Osteoblast (primary cell): ENCODE results near the gene MEGF8. TPM values are rescaled to one million over a fixed set of nuclear protein-coding genes. Genes with fewer than 3 reads are reported as not detected.

Source experiments
- DNase-seq: peaks from one replicate; pipeline ENCODE4 v3.0.0; 2011; ENCODE audit warnings: low spot score, mixed read lengths; ENCODE audit not compliant: insufficient read length; ENCODE audit errors: missing footprints
- H2AFZ ChIP-seq: 2 replicates; pipeline ENCODE4 v1.6.0; 2011; ENCODE audit warnings: mild to moderate bottlenecking, low read length
- H3K27ac ChIP-seq: 2 replicates; pipeline ENCODE4 v1.5.1; 2011; ENCODE audit warnings: mild to moderate bottlenecking, low read depth, low read length, moderate library complexity
- H3K27me3 ChIP-seq: 2 replicates; pipeline ENCODE4 v1.6.0; 2012; ENCODE audit warnings: mild to moderate bottlenecking, control low read depth, inconsistent platforms, low read length, moderate library complexity; ENCODE audit not compliant: insufficient read depth
- H3K36me3 ChIP-seq: 2 replicates; pipeline ENCODE4 v1.5.1; 2011; ENCODE audit warnings: mild to moderate bottlenecking, low read length, control low read depth, moderate library complexity; ENCODE audit not compliant: insufficient read depth
- H3K4me1 ChIP-seq: 2 replicates; pipeline ENCODE4 v1.5.1; 2011; ENCODE audit warnings: mild to moderate bottlenecking, low read length, control low read depth, moderate library complexity; ENCODE audit not compliant: insufficient read depth
- H3K4me2 ChIP-seq: 2 replicates; pipeline ENCODE4 v1.6.0; 2011; ENCODE audit warnings: mild to moderate bottlenecking, low read length; ENCODE audit not compliant: insufficient read depth
- H3K4me3 ChIP-seq: fragments of 200-600 bp; sonication (generic); 3 replicates; pipeline ENCODE4 v1.5.1; 2012; ENCODE audit warnings: mild to moderate bottlenecking, low read length, inconsistent platforms; ENCODE audit not compliant: insufficient read depth
- H3K79me2 ChIP-seq: 2 replicates; pipeline ENCODE4 v1.6.0; 2012; ENCODE audit warnings: mild to moderate bottlenecking, low read length, control low read depth, inconsistent platforms; ENCODE audit not compliant: insufficient read depth
- H3K9me3 ChIP-seq: 2 replicates; pipeline ENCODE4 v1.5.1; 2011; ENCODE audit warnings: low read depth, low read length, control low read depth
- H4K20me1 ChIP-seq: 2 replicates; pipeline ENCODE4 v1.6.0; 2012; ENCODE audit warnings: mild to moderate bottlenecking, low read length, control low read depth; ENCODE audit not compliant: insufficient read depth
- total RNA-seq: library from RNA; depleted of rRNA; stranded (reverse); fragments of >200 nt; gene quantifications from 2 replicates; pipeline ENCODE4 v1.2.3, GENCODE V29; 2012
- TF ChIP-seq, protein P1 (sequence below): IDR thresholded peaks from 2 replicates; pipeline ENCODE4 v1.5.1; 2011; ENCODE audit warnings: mild to moderate bottlenecking, low read depth, low read length, moderate library complexity; ENCODE audit errors: extremely low read depth

Gene MEGF8
- total RNA-seq, 1 donor = 30.0 TPM

DNA sequence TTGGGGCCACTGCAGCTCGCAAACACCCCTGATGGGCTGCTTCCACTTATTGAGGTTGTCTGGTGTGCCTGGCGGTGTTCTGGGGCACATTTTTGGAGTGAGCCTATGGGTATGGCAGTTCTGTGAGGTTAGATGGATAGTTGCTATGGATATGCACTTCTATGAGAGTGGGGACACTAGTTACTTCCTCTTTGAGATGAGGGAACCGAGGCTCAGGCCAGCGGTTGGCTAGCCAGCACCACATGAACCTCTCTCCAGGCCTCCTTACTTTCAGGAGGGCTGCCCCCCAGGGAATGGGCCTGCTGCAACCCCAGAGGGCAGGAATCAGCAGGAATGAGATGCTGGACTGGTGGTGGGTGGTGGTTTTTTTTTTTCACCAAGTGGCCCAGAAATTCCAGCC is 37.0 kb upstream of the MEGF8 start:
- Histone ChIP-seq H3K36me3 (peaks cover 59% of the 10 kb centered on the region), H3K27ac (no peak overlapping the region), H3K79me2 (peaks cover 32% of the 10 kb centered on the region), H3K27me3 (no peaks in the 10 kb centered on the region), H2AFZ (no peak overlapping the region), H4K20me1 (peaks cover 56% of the 10 kb centered on the region), H3K4me3 (no peak overlapping the region), H3K9me3 (no peaks in the 10 kb centered on the region), H3K4me2 (no peak overlapping the region), H3K4me1 (peaks cover 18% of the 10 kb centered on the region)
- TF ChIP-seq, protein P1, sequence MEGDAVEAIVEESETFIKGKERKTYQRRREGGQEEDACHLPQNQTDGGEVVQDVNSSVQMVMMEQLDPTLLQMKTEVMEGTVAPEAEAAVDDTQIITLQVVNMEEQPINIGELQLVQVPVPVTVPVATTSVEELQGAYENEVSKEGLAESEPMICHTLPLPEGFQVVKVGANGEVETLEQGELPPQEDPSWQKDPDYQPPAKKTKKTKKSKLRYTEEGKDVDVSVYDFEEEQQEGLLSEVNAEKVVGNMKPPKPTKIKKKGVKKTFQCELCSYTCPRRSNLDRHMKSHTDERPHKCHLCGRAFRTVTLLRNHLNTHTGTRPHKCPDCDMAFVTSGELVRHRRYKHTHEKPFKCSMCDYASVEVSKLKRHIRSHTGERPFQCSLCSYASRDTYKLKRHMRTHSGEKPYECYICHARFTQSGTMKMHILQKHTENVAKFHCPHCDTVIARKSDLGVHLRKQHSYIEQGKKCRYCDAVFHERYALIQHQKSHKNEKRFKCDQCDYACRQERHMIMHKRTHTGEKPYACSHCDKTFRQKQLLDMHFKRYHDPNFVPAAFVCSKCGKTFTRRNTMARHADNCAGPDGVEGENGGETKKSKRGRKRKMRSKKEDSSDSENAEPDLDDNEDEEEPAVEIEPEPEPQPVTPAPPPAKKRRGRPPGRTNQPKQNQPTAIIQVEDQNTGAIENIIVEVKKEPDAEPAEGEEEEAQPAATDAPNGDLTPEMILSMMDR = no peak
- DNase-seq = no peak

DNA sequence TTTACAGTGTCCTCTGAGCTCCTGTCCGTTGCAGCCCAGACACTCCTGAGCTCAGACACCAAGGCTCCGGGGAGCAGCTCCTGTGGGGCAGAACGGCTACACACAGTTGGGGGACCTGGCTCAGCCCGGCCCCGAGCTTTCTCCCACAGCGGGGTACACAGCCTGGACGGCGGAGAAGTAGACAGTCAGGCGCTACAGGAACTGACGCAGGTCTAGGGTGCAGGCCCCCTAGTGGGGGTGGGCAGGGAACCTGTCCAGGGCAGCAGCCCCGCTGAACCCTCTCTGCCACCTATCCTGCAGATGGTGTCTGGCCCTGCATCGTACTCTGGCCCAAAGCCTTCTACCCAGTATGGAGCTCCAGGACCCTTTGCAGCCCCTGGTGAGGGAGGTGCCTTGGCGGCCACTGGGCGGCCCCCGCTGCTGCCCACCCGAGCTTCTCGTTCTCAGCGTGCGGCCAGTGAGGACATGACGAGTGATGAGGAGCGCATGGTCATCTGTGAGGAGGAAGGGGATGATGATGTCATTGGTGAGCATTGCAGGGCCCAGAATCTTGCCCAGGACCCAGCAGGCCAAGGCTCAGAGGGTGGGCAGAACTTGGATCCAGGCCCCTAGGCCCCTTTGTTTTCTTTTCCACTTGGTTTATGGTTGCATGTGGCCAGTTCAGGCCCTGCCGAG is 36.4 kb upstream of the MEGF8 start:
- peaks cover 54% of the 10 kb centered on the region for H4K20me1 ChIP-seq
- H3K4me1 ChIP-seq = peaks cover 16% of the 10 kb centered on the region
- H3K27ac ChIP-seq = no peak overlapping the region
- H3K79me2 ChIP-seq = peaks cover 31% of the 10 kb centered on the region
- H3K36me3 ChIP-seq = peaks cover 65% of the 10 kb centered on the region
- H2AFZ ChIP-seq = no peak overlapping the region
- TF ChIP-seq, protein P1 = no peak
- no peaks in the 10 kb centered on the region for H3K9me3 ChIP-seq
- no peak for DNase-seq
- no peak overlapping the region for H3K4me2 ChIP-seq
- H3K27me3 ChIP-seq = no peaks in the 10 kb centered on the region
- H3K4me3 ChIP-seq = no peak overlapping the region

DNA sequence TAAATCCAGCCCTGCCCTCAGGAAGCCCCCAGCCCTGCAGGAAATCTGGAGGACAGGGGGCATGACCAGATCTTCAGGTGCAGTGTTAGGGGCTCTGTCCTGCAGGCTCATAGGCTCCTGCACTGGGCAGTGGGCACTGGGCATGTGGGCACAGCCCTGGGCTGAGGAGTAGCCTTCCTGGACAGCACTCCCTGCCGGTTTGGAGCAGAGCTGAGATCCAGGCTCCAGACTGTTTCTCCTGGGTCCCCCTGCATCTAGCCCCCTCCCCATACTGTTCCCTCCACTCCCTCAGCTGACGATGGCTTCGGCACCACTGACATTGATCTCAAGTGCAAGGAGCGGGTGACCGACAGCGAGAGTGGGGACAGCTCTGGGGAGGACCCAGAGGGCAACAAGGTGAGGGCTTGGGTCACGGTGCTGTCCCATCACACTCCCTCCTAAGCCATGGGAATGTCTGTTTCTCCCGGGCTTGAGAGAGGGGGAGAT is 35.8 kb upstream of the MEGF8 start:
- Histone ChIP-seq H4K20me1 (peaks cover 54% of the 10 kb centered on the region), H3K27me3 (no peaks in the 10 kb centered on the region), H3K4me1 (peaks cover 16% of the 10 kb centered on the region), H3K27ac (no peak overlapping the region), H2AFZ (no peak overlapping the region), H3K9me3 (no peaks in the 10 kb centered on the region), H3K4me3 (no peak overlapping the region), H3K79me2 (peaks cover 29% of the 10 kb centered on the region), H3K36me3 (peaks cover 69% of the 10 kb centered on the region), H3K4me2 (no peak overlapping the region)
- TF ChIP-seq, protein P1 = no peak
- DNase-seq = no peak

DNA sequence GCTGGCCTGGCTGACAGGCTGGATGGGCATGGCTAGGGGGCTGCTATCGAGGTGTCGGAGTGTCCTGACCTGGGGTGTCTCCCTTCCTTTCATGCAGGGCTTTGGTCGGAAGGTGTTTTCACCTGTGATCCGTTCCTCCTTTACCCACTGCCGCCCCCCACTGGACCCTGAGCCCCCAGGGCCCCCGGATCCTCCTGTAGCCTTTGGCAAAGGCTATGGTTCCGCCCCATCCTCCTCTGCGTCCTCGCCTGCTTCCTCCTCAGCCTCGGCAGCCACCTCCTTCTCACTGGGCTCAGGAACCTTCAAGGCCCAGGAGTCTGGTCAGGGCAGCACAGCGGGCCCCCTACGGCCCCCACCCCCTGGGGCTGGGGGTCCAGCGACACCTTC is 35.3 kb upstream of the MEGF8 start:
- no peak for DNase-seq
- peaks cover 49% of the 10 kb centered on the region for H4K20me1 ChIP-seq

More for the DNA sequence above, 35.3 kb upstream of the MEGF8 start:
- Histone ChIP-seq H3K27ac (no peak overlapping the region), H3K4me2 (no peak overlapping the region), H3K36me3 (peaks cover 69% of the 10 kb centered on the region), H3K4me3 (no peak overlapping the region), H3K27me3 (no peaks in the 10 kb centered on the region), H3K79me2 (peaks cover 24% of the 10 kb centered on the region), H3K9me3 (no peaks in the 10 kb centered on the region), H3K4me1 (peaks cover 10% of the 10 kb centered on the region), H2AFZ (no peak overlapping the region)
- TF ChIP-seq, protein P1 = no peak
